ENCODE results near the gene PSME1. TPM values are rescaled to one million over a fixed set of nuclear protein-coding genes. Genes with fewer than 3 reads are reported as not detected.

The PSME1 gene
- total RNA-seq, 1 experiment from 2014 or later, result 76.8 TPM

- TF ChIP-seq ZBTB43 (CRISPR knock-in tag; IDR thresholded peaks at IDR 0.05) (peak; percentile 77; the same call in 1 of the 2 replicates), ZNF671 (CRISPR knock-in tag; IDR thresholded peaks at IDR 0.05) (no peak), IRF2 (CRISPR knock-in tag; IDR thresholded peaks at IDR 0.05; ENCODE audit: borderline replicate concordance, low read depth) (peak; percentile 29; the same call in 1 of the 2 replicates), NR3C1 (CRISPR knock-in tag; conservative IDR thresholded peaks at IDR 0.05; ENCODE audit: low read depth) (no peak), ATF2 (CRISPR knock-in tag; IDR thresholded peaks at IDR 0.05; ENCODE audit: borderline replicate concordance, low read depth) (peak; percentile 30; the same call in 1 of the 2 replicates), ZNF416 (CRISPR knock-in tag; IDR thresholded peaks at IDR 0.05) (0 out of 2 replicates have a peak, but pooled peaks have one; percentile 31), CDX4 (CRISPR knock-in tag; IDR thresholded peaks at IDR 0.05; ENCODE audit: borderline replicate concordance) (no peak), CREB1 (CRISPR knock-in tag; IDR thresholded peaks at IDR 0.05) (0 out of 2 replicates have a peak, but pooled peaks have one; percentile 9), OVOL2 (CRISPR knock-in tag; IDR thresholded peaks at IDR 0.05; ENCODE audit: borderline replicate concordance) (no peak), ZBTB21 (CRISPR knock-in tag; IDR thresholded peaks at IDR 0.05; ENCODE audit: borderline replicate concordance) (peak; percentile 55; the same call in 1 of the 2 replicates), HMGA2 (CRISPR knock-in tag; IDR thresholded peaks at IDR 0.05) (no peak), ATF3 (CRISPR knock-in tag; conservative IDR thresholded peaks at IDR 0.05) (0 out of 2 replicates have a peak, but pooled peaks have one; percentile 34), ZNF219 (CRISPR knock-in tag; IDR thresholded peaks at IDR 0.05; ENCODE audit: borderline replicate concordance) (peak; percentile 51; the same call in 1 of the 2 replicates), AFF4 (CRISPR knock-in tag; IDR thresholded peaks at IDR 0.05; ENCODE audit: borderline replicate concordance) (no peak), CBFB (CRISPR knock-in tag; IDR thresholded peaks at IDR 0.05; ENCODE audit: low read depth) (no peak), SMAD3 (CRISPR knock-in tag; IDR thresholded peaks at IDR 0.05; ENCODE audit: borderline replicate concordance) (0 out of 2 replicates have a peak, but pooled peaks have one; percentile 3), USF2 (CRISPR knock-in tag; IDR thresholded peaks at IDR 0.05) (peak; percentile 89), ZNF317 (CRISPR knock-in tag; IDR thresholded peaks at IDR 0.05; ENCODE audit: borderline replicate concordance, low read depth) (no peak), FOXP1 (CRISPR knock-in tag; IDR thresholded peaks at IDR 0.05; ENCODE audit: borderline replicate concordance) (peak; percentile 83), ARID4B (CRISPR knock-in tag; IDR thresholded peaks at IDR 0.05; ENCODE audit: borderline replicate concordance) (no peak; the same call in 1 of the 2 replicates), TEAD4 (CRISPR knock-in tag; IDR thresholded peaks at IDR 0.05) (no peak)
These were observed 5.3 kb downstream of the PSME1 start, which contains the start of gene EMC9 (continued) for GRCh38 chr14:24141097-24141880.

All from WTC11 (cell line).